ENCODE data around the gene ITGAV.

Gene ITGAV

DNA sequence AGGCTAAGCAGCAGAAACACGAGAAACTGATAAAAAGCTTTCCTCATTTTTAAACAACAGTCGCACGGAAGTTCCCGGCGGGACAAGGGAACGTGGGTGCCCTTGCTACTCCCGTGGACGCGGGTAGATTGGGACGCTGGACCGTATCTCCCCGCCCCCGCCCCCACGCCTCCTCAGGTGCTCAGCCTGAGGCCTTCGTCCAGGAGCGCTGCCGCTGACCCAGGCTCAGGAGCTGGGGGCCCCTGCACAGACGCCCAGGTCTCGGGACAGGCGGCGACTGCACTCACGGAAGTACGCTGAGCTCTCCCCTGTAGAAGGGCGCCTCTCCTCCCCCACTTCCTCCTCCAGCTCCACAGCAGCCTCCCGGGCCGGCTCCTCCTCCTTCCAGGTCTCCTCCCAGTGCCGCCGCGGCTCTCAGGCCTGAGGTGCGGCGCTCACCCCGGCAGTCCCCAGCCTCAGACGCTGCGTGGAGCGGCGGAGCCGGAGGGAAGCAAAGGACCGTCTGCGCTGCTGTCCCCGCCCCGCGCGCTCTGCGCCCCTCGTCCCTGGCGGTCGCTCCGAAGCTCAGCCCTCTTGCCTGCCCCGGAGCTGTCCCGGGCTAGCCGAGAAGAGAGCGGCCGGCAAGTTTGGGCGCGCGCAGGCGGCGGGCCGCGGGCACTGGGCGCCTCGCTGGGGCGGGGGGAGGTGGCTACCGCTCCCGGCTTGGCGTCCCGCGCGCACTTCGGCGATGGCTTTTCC is at the start of gene ITGAV:
Gene ITGAV, plus strand, starts transcription at position 445 of the 738 bp plus-strand sequence. Its CDS starts 283 bp downstream, at position 728.
- in situ Hi-C loops (cut with MboI; ENCODE audit: low sequenced_read_pairs): no loop called here
- H3K4me1 ChIP-seq: peaks cover 22% of the 10 kb centered on the region
- no peaks in the 10 kb centered on the region for H3K27me3 ChIP-seq (ENCODE audit: low read depth)
- peak within 1 kb of the TSS; percentile 59 for H3K4me3 ChIP-seq
- H3K9me3 ChIP-seq: no peaks in the 10 kb centered on the region
- H3K36me3 ChIP-seq (replicated peaks): no peaks in the 10 kb centered on the region
- DNase-seq (ENCODE audit: low spot score in 2 of 2): peak; percentile 88 to 96

DNA sequence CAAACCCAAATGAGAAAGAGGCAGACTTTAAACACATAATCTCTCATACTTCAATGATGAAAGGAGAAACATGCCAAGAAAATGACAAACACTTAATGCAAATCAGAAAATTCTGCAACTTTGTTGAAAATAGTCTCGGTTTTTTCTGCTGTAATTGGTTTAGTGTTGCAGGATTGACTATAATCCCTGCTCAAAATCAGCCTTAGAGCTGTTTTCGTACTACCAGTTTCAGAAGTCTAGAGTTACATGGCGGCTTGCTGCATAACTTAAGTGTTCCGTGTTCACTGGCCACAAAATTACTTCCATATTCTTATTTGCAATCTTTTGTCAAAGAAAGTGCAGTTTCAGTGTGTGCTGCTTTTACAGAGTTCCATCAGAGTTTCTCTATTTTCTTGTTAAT is 48.9 kb upstream of the ITGAV start:
- Histone ChIP-seq H3K9me3 (no peaks in the 10 kb centered on the region), H3K4me3 (no peak overlapping the region), H3K27me3 (ENCODE audit: low read depth) (no peaks in the 10 kb centered on the region), H3K4me1 (peaks cover 50% of the 10 kb centered on the region), H3K36me3 (replicated peaks) (no peaks in the 10 kb centered on the region)
- DNase-seq (ENCODE audit: low spot score in 2 of 2): peak in 1 of 2 experiments; percentile 21
- in situ Hi-C loops (cut with MboI; ENCODE audit: low sequenced_read_pairs): no loop called here

DNA sequence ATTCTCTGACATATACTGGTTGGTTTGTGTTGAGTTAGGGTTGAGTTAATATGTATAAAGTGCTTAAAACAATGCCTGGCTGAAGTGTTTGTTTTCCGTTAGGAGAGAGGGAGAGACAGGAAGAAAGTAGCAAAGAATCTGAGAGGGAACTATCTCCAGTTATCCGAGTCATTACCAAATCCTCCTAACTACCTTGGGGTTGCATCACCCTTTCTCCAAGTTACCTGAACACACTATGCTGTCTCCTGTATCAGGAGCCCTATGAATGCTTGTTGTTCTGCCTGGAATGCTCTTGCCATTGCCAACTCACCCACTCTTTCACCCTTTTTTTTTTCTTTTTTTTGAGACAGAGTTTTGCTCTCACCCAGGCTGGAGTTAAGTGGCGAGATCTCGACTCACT is 47.9 kb upstream of the ITGAV start:
- in situ Hi-C loops (cut with MboI; ENCODE audit: low sequenced_read_pairs): no loop called here
- no peaks in the 10 kb centered on the region for H3K36me3 ChIP-seq (replicated peaks)
- no peaks in the 10 kb centered on the region for H3K9me3 ChIP-seq
- H3K4me1 ChIP-seq: peaks cover 58% of the 10 kb centered on the region
- no peaks in the 10 kb centered on the region for H3K27me3 ChIP-seq (ENCODE audit: low read depth)
- H3K4me3 ChIP-seq: no peak overlapping the region
- DNase-seq (ENCODE audit: low spot score in 2 of 2): no peak

GRCh38 chr2:186543561-186544131 is 46.2 kb upstream of the ITGAV start:
- peak; percentile 67 to 85 for DNase-seq (ENCODE audit: low spot score in 2 of 2)
- in situ Hi-C loops (cut with MboI; ENCODE audit: low sequenced_read_pairs): no loop called here
- H3K4me3 ChIP-seq: no peak overlapping the region
- no peaks in the 10 kb centered on the region for H3K9me3 ChIP-seq
- no peaks in the 10 kb centered on the region for H3K27me3 ChIP-seq (ENCODE audit: low read depth)
- H3K4me1 ChIP-seq: peaks cover 58% of the 10 kb centered on the region
- H3K36me3 ChIP-seq (replicated peaks): no peaks in the 10 kb centered on the region

DNA sequence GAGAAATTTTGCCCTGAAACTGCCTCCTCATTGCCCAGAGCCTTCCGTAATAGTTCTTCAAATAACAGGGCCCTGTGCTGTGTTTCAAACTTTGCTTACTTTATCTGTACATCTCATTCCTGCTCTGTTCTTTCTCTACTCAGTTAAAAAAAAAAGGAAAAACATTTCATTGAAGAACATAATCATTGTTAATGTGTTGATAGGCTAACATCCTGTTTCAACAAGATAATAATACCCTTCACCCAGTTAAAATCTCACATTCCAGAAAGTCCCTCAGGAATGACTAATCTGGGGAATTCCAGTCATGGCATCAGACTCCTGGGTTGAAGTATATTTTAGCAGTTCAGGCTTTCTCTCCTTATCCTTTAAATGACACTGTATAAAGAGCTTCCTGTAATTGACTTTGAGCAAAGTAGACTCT is 45.6 kb upstream of the ITGAV start:
- Histone ChIP-seq H3K36me3 (replicated peaks) (no peaks in the 10 kb centered on the region), H3K4me1 (peaks cover 58% of the 10 kb centered on the region), H3K27me3 (ENCODE audit: low read depth) (no peaks in the 10 kb centered on the region), H3K9me3 (no peaks in the 10 kb centered on the region), H3K4me3 (no peak overlapping the region)
- DNase-seq (ENCODE audit: low spot score in 2 of 2): peak; percentile 19 to 88
- in situ Hi-C loops (cut with MboI; ENCODE audit: low sequenced_read_pairs): no loop called here

DNA sequence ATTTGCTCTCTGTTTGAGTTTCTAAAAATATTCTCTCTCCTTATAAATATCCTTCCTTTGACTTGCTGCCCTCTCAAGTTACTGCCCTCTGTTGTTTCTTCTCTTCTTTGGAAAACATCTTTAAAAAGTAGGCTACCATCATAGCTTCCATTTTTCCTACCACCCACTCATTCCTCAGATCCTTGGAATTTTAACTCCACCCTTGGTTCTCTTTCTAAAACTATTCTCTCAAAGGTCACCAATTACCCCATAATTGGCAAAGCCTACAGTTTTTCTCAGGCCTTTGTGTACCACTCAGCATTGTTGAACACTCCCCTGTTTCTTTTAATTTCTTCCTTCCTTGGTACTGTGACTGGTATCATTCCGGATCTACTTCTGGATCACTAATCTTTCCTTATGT is 43.0 kb upstream of the ITGAV start:
- Histone ChIP-seq H3K36me3 (replicated peaks) (no peaks in the 10 kb centered on the region), H3K4me3 (no peak overlapping the region), H3K27me3 (ENCODE audit: low read depth) (no peaks in the 10 kb centered on the region), H3K4me1 (peaks cover 51% of the 10 kb centered on the region), H3K9me3 (no peaks in the 10 kb centered on the region)
- no peak for DNase-seq (ENCODE audit: low spot score in 2 of 2)
- in situ Hi-C loops (cut with MboI; ENCODE audit: low sequenced_read_pairs): no loop called here

GRCh38 chr2:186551323-186552050 is 38.4 kb upstream of the ITGAV start:
- no peak overlapping the region for H3K4me3 ChIP-seq
- H3K27me3 ChIP-seq (ENCODE audit: low read depth): no peaks in the 10 kb centered on the region
- H3K4me1 ChIP-seq: peaks cover 11% of the 10 kb centered on the region
- DNase-seq (ENCODE audit: low spot score in 2 of 2): no peak
- in situ Hi-C loops (cut with MboI; ENCODE audit: low sequenced_read_pairs): no loop called here
- H3K9me3 ChIP-seq: no peaks in the 10 kb centered on the region
- H3K36me3 ChIP-seq (replicated peaks): no peaks in the 10 kb centered on the region

DNA sequence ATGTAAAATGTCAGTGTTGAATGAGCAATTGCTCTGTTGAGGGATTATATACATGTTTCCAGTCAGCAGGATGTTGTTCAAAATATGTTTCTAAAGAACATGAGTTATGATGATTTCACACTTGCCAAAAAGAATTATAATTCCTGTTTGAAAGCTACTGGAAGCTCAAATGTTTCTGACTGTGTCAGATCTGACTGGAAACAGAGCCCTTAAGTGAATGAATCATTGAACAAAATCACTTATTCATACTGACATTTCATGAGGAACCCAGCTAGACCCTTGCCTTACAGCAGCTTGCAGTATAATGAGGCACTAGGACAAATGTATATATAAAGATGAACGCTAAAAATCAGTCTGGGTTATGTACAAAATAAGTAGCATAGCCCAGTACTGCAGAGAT is 35.4 kb upstream of the ITGAV start:
- in situ Hi-C loops (cut with MboI; ENCODE audit: low sequenced_read_pairs): no loop called here
- no peak for DNase-seq (ENCODE audit: low spot score in 2 of 2)
- no peak overlapping the region for H3K4me3 ChIP-seq
- no peaks in the 10 kb centered on the region for H3K27me3 ChIP-seq (ENCODE audit: low read depth)
- H3K9me3 ChIP-seq: no peaks in the 10 kb centered on the region
- no peaks in the 10 kb centered on the region for H3K36me3 ChIP-seq (replicated peaks)
- peaks cover 9% of the 10 kb centered on the region for H3K4me1 ChIP-seq

- Histone ChIP-seq H3K27me3 (ENCODE audit: low read depth) (no peaks in the 10 kb centered on the region), H3K9me3 (no peaks in the 10 kb centered on the region), H3K4me1 (peaks cover 9% of the 10 kb centered on the region), H3K4me3 (no peak overlapping the region), H3K36me3 (replicated peaks) (no peaks in the 10 kb centered on the region)
- in situ Hi-C loops (cut with MboI; ENCODE audit: low sequenced_read_pairs): no loop called here
- no peak for DNase-seq (ENCODE audit: low spot score in 2 of 2)
Observed at GRCh38 chr2:186554850-186555671, 34.8 kb upstream of the ITGAV start.

DNA sequence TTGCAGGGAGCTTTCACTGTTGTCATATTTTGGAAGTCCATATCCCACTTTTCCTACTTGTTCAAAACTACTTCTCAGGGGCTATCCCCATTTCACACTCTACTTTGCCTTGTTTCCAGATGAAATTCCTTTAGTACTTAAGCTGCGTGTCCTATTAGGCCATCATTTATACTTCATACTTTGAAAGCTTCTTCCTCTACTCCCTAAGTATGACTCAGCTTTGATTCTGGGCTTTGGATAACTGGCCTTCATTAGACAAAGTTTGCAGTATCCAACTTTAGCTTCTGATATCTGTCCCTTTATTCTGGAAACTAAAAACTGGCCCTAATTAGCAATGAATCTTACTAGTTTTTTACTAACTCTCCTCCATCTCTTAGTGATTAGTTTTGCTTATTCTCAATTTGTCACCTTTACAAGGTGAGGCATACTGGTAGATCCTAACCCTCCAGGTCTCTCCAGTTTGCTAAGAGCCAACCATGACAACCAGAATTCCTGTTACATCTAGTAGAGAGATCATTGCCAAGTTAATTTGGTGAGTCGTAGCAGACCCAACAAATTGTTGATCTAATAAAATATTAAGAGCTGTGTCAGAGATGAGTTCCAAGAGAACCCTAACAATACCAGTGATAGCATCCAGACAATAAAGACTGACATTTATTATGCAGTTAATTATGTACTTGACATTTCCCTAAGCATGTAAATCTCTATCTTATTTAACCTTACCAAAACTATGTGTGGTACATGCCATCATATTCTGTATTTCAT is 31.2 kb upstream of the ITGAV start:
- DNase-seq (ENCODE audit: low spot score in 2 of 2): no peak
- Histone ChIP-seq H3K4me1 (no peaks in the 10 kb centered on the region), H3K9me3 (no peaks in the 10 kb centered on the region), H3K36me3 (replicated peaks) (no peaks in the 10 kb centered on the region), H3K27me3 (ENCODE audit: low read depth) (no peaks in the 10 kb centered on the region), H3K4me3 (no peak overlapping the region)
- in situ Hi-C loops (cut with MboI; ENCODE audit: low sequenced_read_pairs): no loop called here

DNA sequence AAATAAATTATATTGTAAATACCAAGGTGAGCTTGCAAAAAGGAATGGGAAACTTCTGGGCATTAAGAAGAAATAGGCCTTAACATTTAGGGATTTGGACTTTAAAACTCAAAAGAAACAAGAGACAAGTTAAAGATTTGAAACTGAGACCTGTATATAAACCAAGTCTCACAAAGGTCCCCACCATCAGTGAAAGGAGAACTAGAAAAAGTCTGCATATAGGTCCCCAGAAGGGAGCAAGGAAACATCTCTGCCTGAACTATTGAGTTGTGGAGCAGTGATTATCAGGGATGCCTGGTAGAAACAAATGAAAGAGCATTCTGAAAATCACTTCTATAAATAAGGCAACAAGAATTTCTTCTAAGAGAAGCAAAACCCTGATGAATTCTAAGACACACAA is 30.5 kb upstream of the ITGAV start:
- no peak overlapping the region for H3K4me3 ChIP-seq
- in situ Hi-C loops (cut with MboI; ENCODE audit: low sequenced_read_pairs): no loop called here
- DNase-seq (ENCODE audit: low spot score in 2 of 2): no peak
- no peaks in the 10 kb centered on the region for H3K27me3 ChIP-seq (ENCODE audit: low read depth)
- no peaks in the 10 kb centered on the region for H3K36me3 ChIP-seq (replicated peaks)
- no peaks in the 10 kb centered on the region for H3K9me3 ChIP-seq
- H3K4me1 ChIP-seq: no peaks in the 10 kb centered on the region

DNA sequence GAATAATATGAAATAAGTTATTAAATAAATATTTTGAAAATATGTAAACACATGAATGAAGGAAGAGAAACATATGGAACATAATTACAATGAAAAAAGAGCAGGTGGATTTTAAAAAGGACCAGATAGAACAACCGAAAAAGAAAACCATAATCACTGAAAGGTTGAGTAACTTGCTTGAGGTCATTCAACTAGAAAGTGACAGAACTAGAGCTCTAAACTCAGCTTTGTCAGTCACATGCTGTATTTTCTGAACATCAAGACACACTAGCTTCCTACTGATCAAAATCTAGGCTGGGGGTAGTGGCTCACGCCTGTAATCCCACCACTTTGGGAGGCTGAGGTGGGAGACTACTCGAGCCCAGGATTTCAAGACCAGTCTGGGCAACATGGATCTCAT is 30.0 kb upstream of the ITGAV start:
- H3K9me3 ChIP-seq: no peaks in the 10 kb centered on the region
- no peaks in the 10 kb centered on the region for H3K4me1 ChIP-seq
- in situ Hi-C loops (cut with MboI; ENCODE audit: low sequenced_read_pairs): no loop called here
- H3K36me3 ChIP-seq (replicated peaks): no peaks in the 10 kb centered on the region
- no peak overlapping the region for H3K4me3 ChIP-seq
- DNase-seq (ENCODE audit: low spot score in 2 of 2): no peak
- H3K27me3 ChIP-seq (ENCODE audit: low read depth): no peaks in the 10 kb centered on the region

GRCh38 chr2:186560254-186560653 is 29.6 kb upstream of the ITGAV start:
- Histone ChIP-seq H3K9me3 (no peaks in the 10 kb centered on the region), H3K27me3 (ENCODE audit: low read depth) (no peaks in the 10 kb centered on the region), H3K4me1 (no peaks in the 10 kb centered on the region), H3K4me3 (no peak overlapping the region), H3K36me3 (replicated peaks) (no peaks in the 10 kb centered on the region)
- in situ Hi-C loops (cut with MboI; ENCODE audit: low sequenced_read_pairs): no loop called here
- DNase-seq (ENCODE audit: low spot score in 2 of 2): no peak

All from HAP-1 (cell line).